Measurements from ENCODE around the gene DPH1.
A peak's percentile ranks its signal among the peaks of the same experiment; 100 is the strongest.

DPH1 gene

DNA sequence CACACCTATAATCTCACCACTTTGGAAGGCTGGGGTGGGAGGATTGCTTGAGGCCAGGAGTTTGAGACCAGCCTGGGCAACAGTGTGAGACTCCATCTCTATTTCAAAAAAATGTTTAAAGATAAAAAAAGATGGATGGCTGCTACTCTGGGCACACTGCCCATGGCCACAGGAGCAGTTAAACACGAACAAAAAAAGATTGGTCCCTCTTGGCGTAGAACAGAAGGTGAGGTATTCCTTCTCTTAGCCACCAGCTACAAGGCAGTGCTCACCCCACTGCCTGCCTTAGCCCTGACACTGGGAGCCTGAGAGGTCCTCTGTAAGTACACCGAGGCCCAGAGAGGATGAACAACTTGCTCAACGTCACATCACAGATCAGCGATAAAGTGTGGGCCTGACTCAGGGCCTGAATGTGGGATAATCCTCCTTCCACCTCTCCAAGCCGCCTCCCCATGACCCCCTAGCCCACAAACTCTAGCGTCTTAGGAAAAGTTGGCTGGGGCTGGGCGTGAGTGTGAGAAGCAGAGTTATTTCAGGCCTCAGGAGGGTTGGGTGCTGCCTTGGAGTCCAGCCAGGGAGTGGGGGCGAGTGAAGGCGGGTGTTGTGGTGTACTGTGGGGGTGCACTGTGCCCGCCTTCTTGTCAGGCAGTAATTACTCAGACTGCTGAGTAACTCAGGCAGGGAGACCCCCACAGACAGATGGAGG, 2.3 kb upstream of the DPH1 start:
- TF ChIP-seq, protein P1, sequence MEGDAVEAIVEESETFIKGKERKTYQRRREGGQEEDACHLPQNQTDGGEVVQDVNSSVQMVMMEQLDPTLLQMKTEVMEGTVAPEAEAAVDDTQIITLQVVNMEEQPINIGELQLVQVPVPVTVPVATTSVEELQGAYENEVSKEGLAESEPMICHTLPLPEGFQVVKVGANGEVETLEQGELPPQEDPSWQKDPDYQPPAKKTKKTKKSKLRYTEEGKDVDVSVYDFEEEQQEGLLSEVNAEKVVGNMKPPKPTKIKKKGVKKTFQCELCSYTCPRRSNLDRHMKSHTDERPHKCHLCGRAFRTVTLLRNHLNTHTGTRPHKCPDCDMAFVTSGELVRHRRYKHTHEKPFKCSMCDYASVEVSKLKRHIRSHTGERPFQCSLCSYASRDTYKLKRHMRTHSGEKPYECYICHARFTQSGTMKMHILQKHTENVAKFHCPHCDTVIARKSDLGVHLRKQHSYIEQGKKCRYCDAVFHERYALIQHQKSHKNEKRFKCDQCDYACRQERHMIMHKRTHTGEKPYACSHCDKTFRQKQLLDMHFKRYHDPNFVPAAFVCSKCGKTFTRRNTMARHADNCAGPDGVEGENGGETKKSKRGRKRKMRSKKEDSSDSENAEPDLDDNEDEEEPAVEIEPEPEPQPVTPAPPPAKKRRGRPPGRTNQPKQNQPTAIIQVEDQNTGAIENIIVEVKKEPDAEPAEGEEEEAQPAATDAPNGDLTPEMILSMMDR (IDR thresholded peaks at IDR 0.05) = no peak

DNA sequence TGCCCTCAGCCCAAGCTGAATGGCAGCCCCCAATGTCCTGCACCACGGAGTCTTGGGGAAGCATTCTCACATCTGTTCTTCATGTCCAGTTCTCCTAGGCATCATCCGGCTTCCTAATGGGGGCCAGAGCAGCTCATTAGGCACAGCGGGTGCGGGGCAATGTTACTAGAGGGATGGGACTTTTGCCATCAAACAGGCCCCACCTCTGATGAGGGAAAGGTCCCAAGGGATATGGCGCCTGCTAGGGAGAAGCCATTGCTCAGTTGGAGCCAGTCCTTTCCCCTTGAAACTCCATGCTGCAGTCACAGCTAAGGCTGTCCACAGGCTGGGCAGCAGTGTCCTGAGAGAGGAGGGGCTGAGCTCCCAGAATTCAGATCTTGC, 1.7 kb upstream of the DPH1 start:
- TF ChIP-seq, protein P1 (IDR thresholded peaks at IDR 0.05) = no peak

DNA sequence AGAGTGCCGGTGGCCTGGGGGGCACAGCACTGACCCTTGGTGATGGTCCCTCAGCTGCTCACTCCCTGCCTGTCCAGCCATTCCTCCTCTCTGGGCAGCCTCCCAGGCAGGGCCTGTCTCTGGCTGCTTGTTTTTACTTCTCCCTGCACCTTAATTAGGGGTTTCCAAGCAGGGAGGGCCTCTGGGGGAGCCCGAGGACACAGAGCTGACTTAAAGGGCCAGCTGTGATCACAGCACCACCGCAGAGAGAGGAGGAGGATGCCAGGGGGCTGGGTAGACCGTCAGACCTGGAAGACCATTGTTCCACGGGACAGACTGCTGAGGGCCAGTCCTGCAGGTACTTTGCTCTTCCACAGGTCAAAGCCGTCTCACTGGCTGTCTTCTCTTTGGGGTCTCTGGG, 1.2 kb upstream of the DPH1 start:
- TF ChIP-seq, protein P1 (IDR thresholded peaks at IDR 0.05) = no peak

DNA sequence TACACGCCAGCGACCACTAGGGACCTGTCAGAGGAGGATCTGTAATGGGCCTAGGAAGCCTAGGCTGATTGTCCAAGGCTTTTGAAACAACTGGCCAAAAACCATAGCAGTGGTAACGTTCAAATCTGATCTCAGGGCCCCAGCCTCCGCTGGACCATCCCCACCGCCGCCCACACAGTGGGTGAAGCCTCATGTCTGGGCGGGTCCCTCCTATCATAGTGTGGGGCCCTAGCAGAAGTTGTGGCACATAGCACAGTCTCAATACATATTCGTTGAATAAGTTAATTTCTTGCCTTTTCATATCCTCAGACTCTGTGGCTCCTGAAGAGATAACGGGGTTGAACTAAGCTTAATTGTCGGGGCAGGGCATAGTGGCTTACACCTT, 818 bp downstream of the DPH1 start:
- TF ChIP-seq, protein P1 (IDR thresholded peaks at IDR 0.05) = peak; percentile 52

DNA sequence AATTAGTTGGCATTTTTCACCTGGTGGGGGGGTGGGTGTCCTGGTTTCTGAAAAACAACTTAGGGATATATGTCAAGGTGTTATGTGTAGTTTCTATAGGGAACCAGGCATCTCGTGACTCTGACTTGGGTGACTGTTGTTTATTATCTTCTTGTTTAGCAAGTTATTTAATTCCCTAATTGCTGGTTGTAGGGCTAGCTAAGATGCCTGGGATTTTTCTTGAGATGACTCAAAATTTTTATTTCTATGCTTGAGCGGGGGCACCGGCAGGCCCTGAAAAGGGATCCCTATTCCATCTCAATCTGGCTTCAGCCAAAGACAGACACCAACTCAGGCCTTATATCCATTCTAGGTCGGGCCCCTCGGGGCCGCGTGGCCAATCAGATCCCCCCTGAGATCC, 3.2 kb downstream of the DPH1 start:
- TF ChIP-seq, protein P1 (IDR thresholded peaks at IDR 0.05) = no peak

DNA sequence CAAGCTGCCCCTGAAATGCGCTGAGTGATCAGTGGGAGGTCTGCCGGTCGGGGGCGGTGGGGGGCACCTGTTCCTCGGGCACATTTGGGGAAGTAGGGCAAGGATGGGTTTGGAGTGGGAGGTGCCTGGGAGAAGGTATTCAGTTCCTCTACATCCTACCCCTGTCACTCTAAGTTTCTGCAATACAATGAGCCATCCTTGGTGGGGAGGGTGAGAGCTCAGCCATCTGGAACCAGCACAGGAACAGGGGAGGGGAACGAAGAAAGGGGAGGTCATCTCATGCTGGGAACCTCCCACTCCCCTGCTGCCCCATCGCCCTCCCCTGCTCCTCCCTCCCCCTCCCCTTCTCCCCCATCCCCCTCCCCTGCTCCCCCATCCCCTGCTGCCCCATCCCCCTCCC, 4.2 kb downstream of the DPH1 start:
- TF ChIP-seq, protein P1 (IDR thresholded peaks at IDR 0.05) = no peak

DNA sequence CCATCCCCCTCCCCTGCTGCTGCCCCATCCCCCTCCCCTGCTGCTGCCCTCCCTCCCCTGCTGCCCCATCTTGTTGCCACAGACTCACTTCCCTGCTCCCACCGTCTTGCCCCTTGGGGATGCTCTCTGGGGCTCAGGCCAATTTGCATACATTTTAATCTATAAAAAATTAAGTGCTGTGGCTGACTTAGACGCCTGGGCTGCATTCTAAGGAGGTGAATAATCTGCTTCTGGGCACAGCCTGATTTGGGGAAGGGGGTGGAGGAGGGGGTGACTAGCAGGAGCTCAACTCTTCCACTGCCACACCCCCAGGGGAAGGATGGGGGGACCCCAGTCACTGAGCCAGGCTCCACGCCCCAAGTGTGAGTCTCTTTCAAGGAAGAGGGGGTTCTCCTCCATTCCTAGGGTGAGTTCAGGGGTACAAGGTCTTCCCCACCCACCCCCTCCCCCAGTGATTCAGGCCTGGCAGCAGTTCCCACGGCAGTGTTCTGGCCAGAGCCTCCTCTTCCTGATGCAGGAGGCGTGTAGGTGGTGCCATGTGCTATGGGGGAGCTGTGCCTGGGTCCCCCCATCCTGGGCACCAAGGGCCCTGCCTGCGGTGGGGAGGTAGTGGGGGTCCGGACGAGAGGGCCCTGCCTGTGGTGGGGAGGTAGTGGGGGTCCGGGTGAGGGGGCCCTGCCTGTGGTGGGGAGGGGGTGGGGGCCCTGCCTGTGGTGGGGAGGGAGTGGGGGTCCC, 5.0 kb downstream of the DPH1 start:
- TF ChIP-seq, protein P1 (IDR thresholded peaks at IDR 0.05) = no peak
